Measurements from ENCODE around the gene AGAP1. TPM values are rescaled to one million over a fixed set of nuclear protein-coding genes. Genes with fewer than 3 reads are reported as not detected.

The AGAP1 gene
- total RNA-seq, 1 experiment from 2014 or later, result 25.8 TPM

DNA sequence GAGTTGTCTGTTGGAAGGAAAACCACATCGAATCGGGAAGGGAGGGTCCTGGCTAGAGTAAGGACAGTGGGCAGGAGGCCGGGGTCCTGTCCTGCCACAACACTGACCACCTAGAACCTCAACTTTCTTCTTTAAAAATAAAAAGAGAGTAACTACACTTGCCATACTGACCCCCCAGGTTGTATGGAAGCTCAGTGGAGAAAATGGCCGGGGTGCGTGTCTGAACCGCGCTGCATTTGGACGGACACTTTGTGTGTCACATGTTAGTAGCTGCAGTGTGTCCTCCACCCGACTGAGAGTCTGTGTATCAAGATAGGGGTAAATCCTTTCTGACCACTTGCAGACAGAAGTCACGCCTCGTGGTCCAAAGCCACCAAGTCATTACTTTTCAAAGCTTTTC lies 587.3 kb downstream of the AGAP1 start:
- H3K9ac ChIP-seq (ENCODE audit: extremely low read depth, insufficient read length, low read length), result no peak overlapping the region
- no peaks in the 10 kb centered on the region for H3K9me3 ChIP-seq (ENCODE audit: control insufficient read depth, low read depth, low read length)
- no peaks in the 10 kb centered on the region for H3K79me1 ChIP-seq (ENCODE audit: insufficient read depth, low read depth, low read length, poor library complexity, severe bottlenecking)
- no peak for DNase-seq
- no peak overlapping the region for H3K4ac ChIP-seq (ENCODE audit: low read depth, low read length)
- H3K27me3 Mint-ChIP-seq (ENCODE audit: low read depth), result no peaks in the 10 kb centered on the region; the same call in 1 of the 2 replicates
- H4K5ac ChIP-seq (ENCODE audit: insufficient read length, low read depth, low read length), result no peak overlapping the region
- H2AFZ ChIP-seq (ENCODE audit: low read length), result no peak overlapping the region
- no peak overlapping the region for H4K8ac ChIP-seq (replicated peaks; ENCODE audit: insufficient read length, low read depth, low read length)
- TF ChIP-seq, protein P1, sequence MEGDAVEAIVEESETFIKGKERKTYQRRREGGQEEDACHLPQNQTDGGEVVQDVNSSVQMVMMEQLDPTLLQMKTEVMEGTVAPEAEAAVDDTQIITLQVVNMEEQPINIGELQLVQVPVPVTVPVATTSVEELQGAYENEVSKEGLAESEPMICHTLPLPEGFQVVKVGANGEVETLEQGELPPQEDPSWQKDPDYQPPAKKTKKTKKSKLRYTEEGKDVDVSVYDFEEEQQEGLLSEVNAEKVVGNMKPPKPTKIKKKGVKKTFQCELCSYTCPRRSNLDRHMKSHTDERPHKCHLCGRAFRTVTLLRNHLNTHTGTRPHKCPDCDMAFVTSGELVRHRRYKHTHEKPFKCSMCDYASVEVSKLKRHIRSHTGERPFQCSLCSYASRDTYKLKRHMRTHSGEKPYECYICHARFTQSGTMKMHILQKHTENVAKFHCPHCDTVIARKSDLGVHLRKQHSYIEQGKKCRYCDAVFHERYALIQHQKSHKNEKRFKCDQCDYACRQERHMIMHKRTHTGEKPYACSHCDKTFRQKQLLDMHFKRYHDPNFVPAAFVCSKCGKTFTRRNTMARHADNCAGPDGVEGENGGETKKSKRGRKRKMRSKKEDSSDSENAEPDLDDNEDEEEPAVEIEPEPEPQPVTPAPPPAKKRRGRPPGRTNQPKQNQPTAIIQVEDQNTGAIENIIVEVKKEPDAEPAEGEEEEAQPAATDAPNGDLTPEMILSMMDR (conservative IDR thresholded peaks at IDR 0.05), result no peak
- no peak overlapping the region for H2AK5ac ChIP-seq (ENCODE audit: insufficient read length, low read length)
- no peaks in the 10 kb centered on the region for H3K23me2 ChIP-seq (ENCODE audit: insufficient read length, low read depth, low read length, poor library complexity, severe bottlenecking)
- peaks cover 0 to 3% of the 10 kb centered on the region in 2 experiments; a peak in 1 of 5 replicates for H3K9me3 Mint-ChIP-seq
- no peak overlapping the region for H3K23ac ChIP-seq (ENCODE audit: insufficient read length, low read depth, low read length)
- H3K4me2 ChIP-seq (ENCODE audit: insufficient read depth, insufficient read length, low read length), result no peak overlapping the region
- no peak overlapping the region; a peak in 1 of 7 replicates for H3K27ac Mint-ChIP-seq
- peaks cover 34% of the 10 kb centered on the region in 2 experiments for H3K4me1 Mint-ChIP-seq
- peaks cover 0 to 6% (median 1%) of the 10 kb centered on the region in 3 experiments; a peak in 3 of 7 replicates for H3K36me3 Mint-ChIP-seq (ENCODE audit: insufficient read depth in 1 of 3, low read depth in 3 of 3)
- H3T11ph ChIP-seq (ENCODE audit: low read length), result no peak overlapping the region
- no peak overlapping the region for H2BK15ac ChIP-seq (ENCODE audit: low read depth, low read length)
- H2BK120ac ChIP-seq (ENCODE audit: low read depth, low read length, poor library complexity, severe bottlenecking), result no peak overlapping the region
- no peaks in the 10 kb centered on the region for H3K79me2 ChIP-seq (ENCODE audit: insufficient read depth, low read length)
- no peak overlapping the region for H3K14ac ChIP-seq (ENCODE audit: insufficient read depth, low read length)
- no peak overlapping the region for H4K91ac ChIP-seq (ENCODE audit: insufficient read length, low read depth, low read length)
- no CpG with 5 or more reads among the region's 11 CpGs for WGBS (ENCODE audit: extremely low coverage, insufficient read length, low lambda C conversion rate)
- H3K27me3 ChIP-seq (ENCODE audit: insufficient read depth, low read length), result no peaks in the 10 kb centered on the region
- H2BK12ac ChIP-seq (ENCODE audit: insufficient read length, low read depth, low read length), result no peak overlapping the region
- H3K56ac ChIP-seq (ENCODE audit: insufficient read length, low read depth, low read length), result no peak overlapping the region
- no peak overlapping the region for H2BK5ac ChIP-seq (ENCODE audit: insufficient read length, low read length)
- no peak overlapping the region for H3K18ac ChIP-seq (ENCODE audit: insufficient read length, low read depth, low read length)
- H2BK20ac ChIP-seq (ENCODE audit: low read depth, low read length, poor library complexity, severe bottlenecking), result no peak overlapping the region
- H3K4me3 Mint-ChIP-seq, result no peak overlapping the region
- H3K27ac ChIP-seq (ENCODE audit: insufficient read length, low read depth, low read length), result no peak overlapping the region
- no peaks in the 10 kb centered on the region for H4K20me1 ChIP-seq (ENCODE audit: control insufficient read depth, insufficient read depth, insufficient read length)
- H3K4me1 ChIP-seq (ENCODE audit: insufficient read depth, low read length), result peaks cover 18% of the 10 kb centered on the region; the same call in 1 of the 2 replicates

Measured in H9 (cell line).